ENCODE measurements around the gene TBC1D14. TPM values are rescaled to one million over a fixed set of nuclear protein-coding genes. Genes with fewer than 3 reads are reported as not detected.
A peak's percentile ranks its signal among the peaks of the same experiment; 100 is the strongest.

TBC1D14 gene
- total RNA-seq, 1 donor from 2014 or later: 61.8 TPM

- H3K4me3 Mint-ChIP-seq (ENCODE audit: low read depth): no peak overlapping the region
- H3K4me1 Mint-ChIP-seq (ENCODE audit: low read depth): peaks cover 6% of the 10 kb centered on the region
- DNase-seq (ENCODE audit: low spot score, unreplicated experiment): no peak
- H3K36me3 Mint-ChIP-seq (ENCODE audit: insufficient read depth): peaks cover 15% of the 10 kb centered on the region
- no peaks in the 10 kb centered on the region for H3K27me3 Mint-ChIP-seq
- no peaks in the 10 kb centered on the region for H3K9me3 Mint-ChIP-seq (ENCODE audit: low read depth)
- TF ChIP-seq CTCF (IDR thresholded peaks at IDR 0.05; ENCODE audit: unreplicated experiment): no peak
- no peak overlapping the region for H3K27ac Mint-ChIP-seq
Measured at GRCh38 chr4:7016086-7016485, 106.5 kb downstream of the TBC1D14 start.

- H3K36me3 Mint-ChIP-seq (ENCODE audit: insufficient read depth): peaks cover 15% of the 10 kb centered on the region
- H3K27ac Mint-ChIP-seq: no peak overlapping the region
- H3K9me3 Mint-ChIP-seq (ENCODE audit: low read depth): no peaks in the 10 kb centered on the region
- peaks cover 6% of the 10 kb centered on the region for H3K4me1 Mint-ChIP-seq (ENCODE audit: low read depth)
- DNase-seq (ENCODE audit: low spot score, unreplicated experiment): no peak
- no peaks in the 10 kb centered on the region for H3K27me3 Mint-ChIP-seq
- H3K4me3 Mint-ChIP-seq (ENCODE audit: low read depth): no peak overlapping the region
- TF ChIP-seq CTCF (IDR thresholded peaks at IDR 0.05; ENCODE audit: unreplicated experiment): no peak
Measured at GRCh38 chr4:7016512-7016911, 106.9 kb downstream of the TBC1D14 start.

GRCh38 chr4:7017446-7018048 is 107.9 kb downstream of the TBC1D14 start:
- H3K27me3 Mint-ChIP-seq: no peaks in the 10 kb centered on the region
- H3K27ac Mint-ChIP-seq: no peak overlapping the region
- H3K36me3 Mint-ChIP-seq (ENCODE audit: insufficient read depth): peaks cover 15% of the 10 kb centered on the region
- no peak for TF ChIP-seq CTCF (IDR thresholded peaks at IDR 0.05; ENCODE audit: unreplicated experiment)
- H3K4me1 Mint-ChIP-seq (ENCODE audit: low read depth): peaks cover 6% of the 10 kb centered on the region
- no peak for DNase-seq (ENCODE audit: low spot score, unreplicated experiment)
- no peaks in the 10 kb centered on the region for H3K9me3 Mint-ChIP-seq (ENCODE audit: low read depth)
- no peak overlapping the region for H3K4me3 Mint-ChIP-seq (ENCODE audit: low read depth)

GRCh38 chr4:7018281-7018680 is 108.7 kb downstream of the TBC1D14 start:
- Mint-ChIP-seq H3K36me3 (ENCODE audit: insufficient read depth) (peaks cover 12% of the 10 kb centered on the region), H3K27ac (no peak overlapping the region), H3K9me3 (ENCODE audit: low read depth) (no peaks in the 10 kb centered on the region), H3K27me3 (no peaks in the 10 kb centered on the region), H3K4me3 (ENCODE audit: low read depth) (no peak overlapping the region), H3K4me1 (ENCODE audit: low read depth) (peaks cover 6% of the 10 kb centered on the region)
- no peak for TF ChIP-seq CTCF (IDR thresholded peaks at IDR 0.05; ENCODE audit: unreplicated experiment)
- no peak for DNase-seq (ENCODE audit: low spot score, unreplicated experiment)

- no peaks in the 10 kb centered on the region for H3K27me3 Mint-ChIP-seq
- H3K9me3 Mint-ChIP-seq (ENCODE audit: low read depth): no peaks in the 10 kb centered on the region
- no peak for TF ChIP-seq CTCF (IDR thresholded peaks at IDR 0.05; ENCODE audit: unreplicated experiment)
- peaks cover 6% of the 10 kb centered on the region for H3K4me1 Mint-ChIP-seq (ENCODE audit: low read depth)
- H3K27ac Mint-ChIP-seq: peak overlapping the region; percentile 20
- peaks cover 9% of the 10 kb centered on the region for H3K36me3 Mint-ChIP-seq (ENCODE audit: insufficient read depth)
- DNase-seq (ENCODE audit: low spot score, unreplicated experiment): no peak
- no peak overlapping the region for H3K4me3 Mint-ChIP-seq (ENCODE audit: low read depth)
Measured at GRCh38 chr4:7019367-7019766, 109.7 kb downstream of the TBC1D14 start.

Measured in progenitor cell of endocrine pancreas (in vitro differentiated cells).